HepG2 (cell line): ENCODE measurements around the gene KCTD13. TPM values are rescaled to one million over a fixed set of nuclear protein-coding genes. Genes with fewer than 3 reads are reported as not detected.

ENCODE experiments used
- KDM5B ChIP-seq: sonication (generic); formaldehyde crosslinking; IDR thresholded peaks from 2 replicates; pipeline ENCODE4 v1.4.0; 2020; ENCODE audit warnings: missing genetic modification reagents, mild to moderate bottlenecking, borderline replicate concordance
- MTA1 ChIP-seq: sonication (generic); formaldehyde crosslinking; IDR thresholded peaks from 2 replicates; pipeline ENCODE4 v1.4.0; 2020; ENCODE audit warnings: missing genetic modification reagents, mild to moderate bottlenecking, borderline replicate concordance
- NR2F2 ChIP-seq: IDR thresholded peaks from 2 replicates; pipeline ENCODE4 v1.6.1; 2012; ENCODE audit warnings: low read depth, inconsistent platforms, borderline replicate concordance
- POGZ ChIP-seq: sonication (generic); formaldehyde crosslinking; IDR thresholded peaks from 2 replicates; pipeline ENCODE4 v1.4.0; 2020; ENCODE audit warnings: mild to moderate bottlenecking, missing genetic modification reagents
- POLR2AphosphoS5 ChIP-seq: IDR thresholded peaks from 2 replicates; pipeline ENCODE4 v1.6.1; 2012; ENCODE audit warnings: low read depth, low read length
- SIX4 ChIP-seq: sonication (generic); formaldehyde crosslinking; IDR thresholded peaks from 2 replicates; pipeline ENCODE4 v1.4.0; 2020; ENCODE audit warnings: missing genetic modification reagents
- SSRP1 ChIP-seq: IDR thresholded peaks from 2 replicates; pipeline ENCODE4 v1.6.1; 2016; ENCODE audit warnings: control low read depth
- TARDBP ChIP-seq: sonication (generic); formaldehyde crosslinking; IDR thresholded peaks from 2 replicates; pipeline ENCODE4 v1.8.0; 2022; ENCODE audit warnings: mild to moderate bottlenecking, missing genetic modification reagents
- ZBTB40 ChIP-seq, 2 experiments: fragments of 450-650 bp in 1 of 2; sonication (generic) in 1 of 2; formaldehyde crosslinking in 1 of 2; IDR thresholded peaks; 2 replicates each; pipeline versions ENCODE4 v1.6.1 to v1.8.0; 2016 to 2022; ENCODE audit warnings: antibody characterized with exemption in 1 of 2, mild to moderate bottlenecking in 1 of 2, missing genetic modification reagents in 1 of 2
- ZNF30 ChIP-seq: sonication (generic); formaldehyde crosslinking; IDR thresholded peaks from 2 replicates; pipeline ENCODE4 v1.5.0; 2020; ENCODE audit warnings: mild to moderate bottlenecking, missing genetic modification reagents
- ZNF451 ChIP-seq: sonication (generic); formaldehyde crosslinking; IDR thresholded peaks from 2 replicates; pipeline ENCODE4 v1.5.0; 2020; ENCODE audit warnings: mild to moderate bottlenecking, missing genetic modification reagents
- ZNF562 ChIP-seq: sonication (generic); formaldehyde crosslinking; IDR thresholded peaks from 2 replicates; pipeline ENCODE4 v1.8.0; 2022; ENCODE audit warnings: missing genetic modification reagents, borderline replicate concordance
- ZNF781 ChIP-seq: sonication (generic); formaldehyde crosslinking; IDR thresholded peaks from 2 replicates; pipeline ENCODE4 v1.5.1; 2020; ENCODE audit warnings: borderline replicate concordance, mild to moderate bottlenecking, missing genetic modification reagents; ENCODE audit errors: not compliant biosample characterization
- ZSCAN29 ChIP-seq: sonication (generic); formaldehyde crosslinking; conservative IDR thresholded peaks from 2 replicates; pipeline ENCODE4 v1.4.0; 2020; ENCODE audit warnings: mild to moderate bottlenecking, missing genetic modification reagents
- polyA plus RNA-seq, 8 experiments: library from polyadenylated mRNA; depleted of rRNA in 3 of 8; stranded (reverse) in 7 of 8; unstranded in 1 of 8; fragments of >200 nt; fragmentation: Illumina TruSeq in 4 of 8; extraction: Trizol in 4 of 8; gene quantifications; 2 replicates each; pipeline versions ENCODE4 v1.2.1 to v1.2.3, GENCODE V29; 2011 to 2016; ENCODE audit warnings: low read depth in 4 of 8, missing spikeins in 1 of 8, mixed read lengths in 1 of 8; ENCODE audit not compliant: insufficient read depth in 1 of 8
- total RNA-seq, 5 experiments: library from RNA; depleted of rRNA; stranded (reverse); fragments of >200 nt; fragmentation: Illumina TruSeq; extraction: Trizol; gene quantifications; 2 replicates each; pipeline ENCODE4 v1.2.3, GENCODE V29; 2016; ENCODE audit warnings: low read depth in 1 of 5
- TF ChIP-seq, protein P1 (sequence below): sonication (generic); formaldehyde crosslinking; IDR thresholded peaks from 2 replicates; pipeline ENCODE4 v1.5.1; 2020; ENCODE audit warnings: missing genetic modification reagents, mild to moderate bottlenecking, borderline replicate concordance

The KCTD13 gene
- total and polyA plus RNA-seq, 2 of the 13 experiments (the other 11 are each of a cell fraction or from before 2014, with no cell fraction given), result 6.3 to 14.7 TPM

DNA sequence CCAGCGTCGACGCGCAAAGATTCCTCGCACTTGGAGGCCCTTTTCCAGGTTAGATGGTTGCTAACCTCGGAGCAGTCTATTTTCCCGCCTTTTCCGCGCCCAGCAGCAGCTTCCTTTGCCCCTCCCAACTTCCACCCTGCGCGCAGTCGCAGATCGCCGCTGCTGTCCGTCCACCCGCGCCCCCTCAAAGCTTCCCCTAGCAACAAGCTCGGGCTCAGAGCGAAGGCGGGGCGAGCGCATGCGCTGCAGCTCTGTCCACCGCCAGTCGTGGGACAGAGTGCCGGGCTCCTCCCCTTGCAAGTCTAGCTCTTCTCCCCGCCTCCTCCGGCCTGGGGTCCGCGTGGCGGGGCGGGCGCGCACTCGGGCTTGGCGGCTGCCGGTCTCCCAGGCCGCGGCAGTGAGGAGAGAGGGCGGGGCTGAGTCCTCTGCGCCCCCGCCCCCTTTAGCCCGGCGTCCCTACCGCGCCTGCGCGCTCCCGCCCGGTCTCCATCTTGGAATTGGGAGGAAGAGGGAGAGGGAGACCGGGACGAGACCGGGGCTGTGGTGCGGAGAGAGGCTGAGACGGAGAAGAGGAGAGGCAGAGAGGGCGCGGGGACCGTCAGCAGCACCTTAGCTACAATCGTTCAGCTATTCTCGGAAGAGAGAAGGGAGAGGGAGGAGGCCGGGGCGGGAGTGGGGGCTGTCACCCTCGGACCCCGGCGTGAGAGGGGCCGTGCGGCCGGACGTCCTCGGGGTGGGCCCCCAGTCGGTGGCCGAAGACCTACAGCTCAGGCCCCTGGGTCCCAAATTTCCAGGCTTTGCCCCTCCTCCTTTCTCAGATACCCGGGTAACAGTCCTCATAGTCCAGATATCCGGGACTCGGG lies 47.6 kb upstream of the KCTD13 start, which contains the start of gene TAOK2 (continued):
- no peak for TF ChIP-seq ZBTB40 (IDR thresholded peaks at IDR 0.05)
- TF ChIP-seq ZBTB40 (CRISPR knock-in tag; IDR thresholded peaks at IDR 0.05), result peak; percentile 19; the same call in 1 of the 2 replicates
- TF ChIP-seq ZNF562, result no peak; the same call in 1 of the 2 replicates
- peak; percentile 25; the same call in 1 of the 2 replicates for TF ChIP-seq ZSCAN29 (CRISPR knock-in tag)
- peak; percentile 85; the same call in 1 of the 2 replicates for TF ChIP-seq TARDBP (CRISPR knock-in tag)
- TF ChIP-seq POGZ, result peak; percentile 75
- no peak for TF ChIP-seq ZNF30 (CRISPR knock-in tag)
- TF ChIP-seq ZNF451, result peak; percentile 69; the same call in 1 of the 2 replicates
- peak; percentile 73; the same call in 1 of the 2 replicates for TF ChIP-seq MTA1 (CRISPR knock-in tag)
- no peak for TF ChIP-seq NR2F2
- TF ChIP-seq, protein P1, sequence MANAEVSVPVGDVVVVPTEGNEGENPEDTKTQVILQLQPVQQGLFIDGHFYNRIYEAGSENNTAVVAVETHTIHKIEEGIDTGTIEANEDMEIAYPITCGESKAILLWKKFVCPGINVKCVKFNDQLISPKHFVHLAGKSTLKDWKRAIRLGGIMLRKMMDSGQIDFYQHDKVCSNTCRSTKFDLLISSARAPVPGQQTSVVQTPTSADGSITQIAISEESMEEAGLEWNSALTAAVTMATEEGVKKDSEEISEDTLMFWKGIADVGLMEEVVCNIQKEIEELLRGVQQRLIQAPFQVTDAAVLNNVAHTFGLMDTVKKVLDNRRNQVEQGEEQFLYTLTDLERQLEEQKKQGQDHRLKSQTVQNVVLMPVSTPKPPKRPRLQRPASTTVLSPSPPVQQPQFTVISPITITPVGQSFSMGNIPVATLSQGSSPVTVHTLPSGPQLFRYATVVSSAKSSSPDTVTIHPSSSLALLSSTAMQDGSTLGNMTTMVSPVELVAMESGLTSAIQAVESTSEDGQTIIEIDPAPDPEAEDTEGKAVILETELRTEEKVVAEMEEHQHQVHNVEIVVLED, result peak; percentile 85
- TF ChIP-seq SIX4, result peak; percentile 43; the same call in 1 of the 2 replicates
- no peak for TF ChIP-seq SSRP1 (CRISPR knock-in tag)
- TF ChIP-seq KDM5B (CRISPR knock-in tag), result peak; percentile 89
- peak; percentile 98 for TF ChIP-seq POLR2AphosphoS5
- TF ChIP-seq ZNF781 (CRISPR knock-in tag), result peak; percentile 84
